ENCODE results near the gene OXSR1. TPM values are rescaled to one million over a fixed set of nuclear protein-coding genes. Genes with fewer than 3 reads are reported as not detected.

Gene OXSR1
- total and polyA plus RNA-seq, 10 donors: 9.3 to 45.0 (median 30.5) TPM

DNA sequence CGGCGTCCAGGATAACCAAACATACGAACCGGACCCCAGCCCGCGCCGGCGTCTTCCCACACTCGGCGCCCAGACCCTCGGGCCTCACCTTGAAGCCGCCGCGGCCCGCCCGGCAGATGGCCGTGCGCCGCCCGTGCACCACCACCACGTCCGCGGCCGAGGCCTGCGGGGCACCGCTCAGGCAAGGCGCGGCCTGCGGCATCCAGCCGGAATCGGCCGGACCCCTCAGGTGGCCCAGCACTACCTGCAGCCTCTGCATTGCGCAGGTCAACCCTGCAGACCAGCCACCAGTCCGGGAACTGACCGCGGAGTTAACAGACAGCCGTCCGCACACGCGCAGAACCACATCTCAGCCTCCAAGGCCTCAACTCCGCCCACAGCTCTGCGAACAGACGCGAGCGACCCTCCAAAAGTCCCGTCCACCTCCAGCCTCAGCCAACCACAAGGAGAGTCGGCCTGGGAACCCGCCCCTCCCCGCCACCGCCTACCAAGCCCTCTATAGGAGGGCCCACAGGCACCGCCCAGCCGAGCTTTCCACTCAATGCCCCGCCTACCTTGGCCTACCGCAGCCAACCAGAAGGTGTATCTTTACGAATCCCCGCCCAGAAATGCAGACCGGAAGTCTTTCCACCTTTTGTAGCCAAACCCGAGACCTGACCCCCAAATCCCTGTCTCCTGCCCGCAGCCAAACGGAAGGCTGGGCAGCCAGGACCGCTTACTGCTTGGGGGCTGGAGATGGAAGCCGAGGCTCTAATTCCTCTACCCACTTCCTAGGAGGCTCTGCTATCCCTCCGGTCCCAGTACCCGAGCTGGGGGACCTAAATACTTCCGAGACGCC, 28.3 kb upstream of the OXSR1 start, which contains the start of gene ACAA1:
Gene ACAA1 (minus strand): TSS at position 351 of the 838 bp plus-strand sequence. CDS start 92 bp downstream, at position 259.
- H3K27me3 ChIP-seq (replicated peaks in 1 of 7): no peaks in the 10 kb centered on the region
- no peaks in the 10 kb centered on the region for H3K9me3 ChIP-seq
- WGBS, 5 donors: 0% methylated on average over 27 to 66 of the region's 66 CpGs
- H3K4me3 ChIP-seq: peak within 1 kb of the TSS; percentile 82 to 99 (median 96)
- intact Hi-C loops (cut with DNase I; ENCODE audit: low total_unique reads): no loop called here
- H3K27ac ChIP-seq: peak within 1 kb of the TSS; percentile 92 to 97 (median 96)
- TF ChIP-seq POLR2A (IDR thresholded peaks at IDR 0.05) (peak; percentile 66 to 89 (median 79)), POLR2AphosphoS5 (IDR thresholded peaks at IDR 0.05) (peak; percentile 92 to 96 (median 94)), CTCF (IDR thresholded peaks at IDR 0.05 in 8 of 11, conservative IDR thresholded peaks at IDR 0.05 in 3 of 11) (peak in 3 of 11 experiments; percentile 7 to 47 (median 31))
- peaks cover 3 to 55% (median 46%) of the 10 kb centered on the region in 6 donors for H3K36me3 ChIP-seq
- DNase-seq: peak; percentile 100
- peaks cover 30 to 88% (median 68%) of the 10 kb centered on the region in 6 donors for H3K4me1 ChIP-seq

DNA sequence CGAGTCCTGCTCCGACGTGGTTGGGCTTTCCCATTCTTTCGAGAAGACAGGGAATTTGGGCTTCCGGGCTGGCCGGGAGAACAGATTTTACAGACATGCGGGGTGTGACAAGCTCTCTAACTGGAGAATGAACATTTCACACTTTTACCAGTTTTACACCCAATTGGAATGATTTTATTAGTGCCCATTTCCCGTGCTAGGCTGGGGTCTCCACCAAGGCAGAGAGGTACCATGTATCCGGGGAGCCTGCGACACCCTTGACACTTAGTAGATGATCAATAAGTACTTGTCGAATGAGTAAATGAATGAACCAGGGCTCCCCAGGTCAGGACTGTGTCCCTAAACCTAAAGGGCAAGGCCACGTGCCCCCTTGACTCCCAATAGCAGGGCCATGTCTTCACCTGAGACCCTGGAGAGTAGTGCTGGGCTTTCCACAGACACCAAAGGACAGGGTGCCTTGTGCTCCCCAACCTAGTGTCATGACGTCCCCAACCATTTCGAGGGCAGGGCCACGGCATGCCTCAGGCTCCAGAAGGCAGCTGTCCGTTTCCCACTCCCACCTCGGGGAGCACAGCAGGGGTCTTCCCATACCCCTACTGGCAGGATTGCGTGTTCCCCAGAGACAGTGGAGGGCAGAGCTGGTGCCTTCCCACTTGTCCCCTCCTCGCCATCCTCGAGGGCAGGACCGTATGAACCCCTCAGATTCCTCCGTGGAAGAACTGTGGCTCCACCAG, 27.6 kb upstream of the OXSR1 start:
- DNase-seq: peak; percentile 86
- TF ChIP-seq POLR2AphosphoS5 (IDR thresholded peaks at IDR 0.05) (no peak), CTCF (IDR thresholded peaks at IDR 0.05 in 8 of 11, conservative IDR thresholded peaks at IDR 0.05 in 3 of 11) (peak in 1 of 11 experiments; percentile 21), POLR2A (IDR thresholded peaks at IDR 0.05) (no peak)
- H3K4me3 ChIP-seq: peak overlapping the region; percentile 82 to 99 (median 96)
- 13 to 17% (median 14%) methylated on average over 14 to 22 of the region's 22 CpGs for WGBS, 5 donors
- H3K9me3 ChIP-seq: no peaks in the 10 kb centered on the region
- intact Hi-C loops (cut with DNase I; ENCODE audit: low total_unique reads): no loop called here
- no peaks in the 10 kb centered on the region for H3K27me3 ChIP-seq (replicated peaks in 1 of 7)
- H3K27ac ChIP-seq: peak overlapping the region; percentile 92 to 97 (median 96)
- peaks cover 3 to 55% (median 47%) of the 10 kb centered on the region in 6 donors for H3K36me3 ChIP-seq
- H3K4me1 ChIP-seq: peaks cover 30 to 86% (median 63%) of the 10 kb centered on the region in 6 donors

GRCh38 chr3:38138349-38139190, 26.8 kb upstream of the OXSR1 start, which contains the start of gene MYD88:
Gene MYD88 (plus strand): TSS chr3:38138661. CDS start chr3:38138701, 40 bp downstream.
- intact Hi-C loops (cut with DNase I; ENCODE audit: low total_unique reads): no loop called here
- Histone ChIP-seq H3K27ac (peak within 1 kb of the TSS; percentile 92 to 97 (median 96)), H3K9me3 (no peaks in the 10 kb centered on the region), H3K4me3 (peak within 1 kb of the TSS; percentile 82 to 99 (median 96)), H3K4me1 (peaks cover 30 to 85% (median 56%) of the 10 kb centered on the region in 6 donors), H3K27me3 (replicated peaks in 1 of 7) (no peaks in the 10 kb centered on the region), H3K36me3 (peaks cover under 1 to 51% (median 40%) of the 10 kb centered on the region in 6 donors)
- TF ChIP-seq CTCF (IDR thresholded peaks at IDR 0.05 in 8 of 11, conservative IDR thresholded peaks at IDR 0.05 in 3 of 11): no peak
- peak in 2 of 3 donors; percentile 8 to 68 for TF ChIP-seq POLR2A (IDR thresholded peaks at IDR 0.05)
- peak; percentile 83 to 94 (median 91) for TF ChIP-seq POLR2AphosphoS5 (IDR thresholded peaks at IDR 0.05)
- DNase-seq: peak; percentile 99
- 0 to 1% (median 1%) methylated on average over 50 to 65 of the region's 65 CpGs for WGBS, 5 donors

All from spleen (tissue), 11 donors.